ENCODE data around the gene NCS1. TPM values are rescaled to one million over a fixed set of nuclear protein-coding genes. Genes with fewer than 3 reads are reported as not detected.

The NCS1 gene
- total RNA-seq, 1 donor from 2014 or later, result 20.1 TPM

DNA sequence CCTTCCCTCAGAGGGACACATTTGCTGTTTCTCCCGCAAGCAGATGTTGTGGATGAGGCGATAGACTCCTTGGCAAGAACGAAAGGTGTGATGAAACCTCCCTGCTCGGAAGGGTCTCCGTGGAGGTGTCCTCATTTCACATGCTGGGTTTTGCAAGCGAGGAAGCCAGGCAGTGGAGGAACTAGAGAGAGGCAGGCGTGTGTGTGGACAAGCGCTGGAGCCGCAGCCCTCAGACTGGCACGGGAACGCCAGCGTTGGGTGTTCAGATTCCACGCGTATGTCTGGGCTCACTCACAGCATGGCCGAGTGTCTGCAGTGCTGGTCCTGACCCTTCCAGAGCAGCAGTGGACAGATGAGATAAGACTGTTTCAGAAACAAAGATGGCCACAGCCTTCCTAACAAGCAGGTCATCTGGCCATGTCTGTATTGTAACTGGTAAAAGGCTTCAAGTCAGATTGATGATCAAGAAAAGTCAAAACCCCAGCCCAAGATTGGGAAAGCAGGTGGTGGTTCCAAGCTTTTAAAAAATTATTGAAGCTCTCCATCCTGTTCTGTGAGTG lies 35.0 kb upstream of the NCS1 start:
- Mint-ChIP-seq H3K27me3 (ENCODE audit: unreplicated experiment) (peaks cover 3% of the 10 kb centered on the region), H3K27ac (ENCODE audit: unreplicated experiment) (peak overlapping the region; percentile 77), H3K36me3 (ENCODE audit: low read depth, unreplicated experiment) (peaks cover 29% of the 10 kb centered on the region), H3K4me3 (ENCODE audit: unreplicated experiment) (no peak overlapping the region), H3K9me3 (ENCODE audit: unreplicated experiment) (no peaks in the 10 kb centered on the region), H3K4me1 (ENCODE audit: unreplicated experiment) (peaks cover 17% of the 10 kb centered on the region)
- TF ChIP-seq, protein P1, sequence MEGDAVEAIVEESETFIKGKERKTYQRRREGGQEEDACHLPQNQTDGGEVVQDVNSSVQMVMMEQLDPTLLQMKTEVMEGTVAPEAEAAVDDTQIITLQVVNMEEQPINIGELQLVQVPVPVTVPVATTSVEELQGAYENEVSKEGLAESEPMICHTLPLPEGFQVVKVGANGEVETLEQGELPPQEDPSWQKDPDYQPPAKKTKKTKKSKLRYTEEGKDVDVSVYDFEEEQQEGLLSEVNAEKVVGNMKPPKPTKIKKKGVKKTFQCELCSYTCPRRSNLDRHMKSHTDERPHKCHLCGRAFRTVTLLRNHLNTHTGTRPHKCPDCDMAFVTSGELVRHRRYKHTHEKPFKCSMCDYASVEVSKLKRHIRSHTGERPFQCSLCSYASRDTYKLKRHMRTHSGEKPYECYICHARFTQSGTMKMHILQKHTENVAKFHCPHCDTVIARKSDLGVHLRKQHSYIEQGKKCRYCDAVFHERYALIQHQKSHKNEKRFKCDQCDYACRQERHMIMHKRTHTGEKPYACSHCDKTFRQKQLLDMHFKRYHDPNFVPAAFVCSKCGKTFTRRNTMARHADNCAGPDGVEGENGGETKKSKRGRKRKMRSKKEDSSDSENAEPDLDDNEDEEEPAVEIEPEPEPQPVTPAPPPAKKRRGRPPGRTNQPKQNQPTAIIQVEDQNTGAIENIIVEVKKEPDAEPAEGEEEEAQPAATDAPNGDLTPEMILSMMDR (IDR thresholded peaks at IDR 0.05; ENCODE audit: unreplicated experiment), result no peak
- DNase-seq (ENCODE audit: low spot score), result no peak

DNA sequence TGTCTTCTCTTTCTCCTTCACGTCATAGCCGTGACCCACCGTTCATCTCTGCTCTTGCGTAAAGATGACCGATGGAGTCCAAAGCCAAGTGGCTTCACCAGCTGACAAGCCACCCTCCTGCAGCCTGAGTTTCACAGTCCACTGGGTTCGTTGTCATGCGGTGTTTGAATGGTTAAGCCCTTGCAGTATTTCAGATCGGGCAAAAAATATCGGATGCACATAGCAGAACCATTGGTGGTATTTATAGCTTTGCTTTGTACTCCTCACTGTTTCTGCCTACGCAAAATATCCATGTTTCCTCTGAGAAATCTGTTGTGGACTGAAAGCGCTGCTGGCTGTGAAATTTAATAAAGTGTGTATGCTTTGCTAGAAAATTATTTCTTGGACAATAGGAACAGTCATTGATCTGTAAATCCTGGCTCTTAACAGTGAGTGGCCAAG lies 34.5 kb upstream of the NCS1 start:
- Mint-ChIP-seq H3K9me3 (ENCODE audit: unreplicated experiment) (no peaks in the 10 kb centered on the region), H3K27me3 (ENCODE audit: unreplicated experiment) (peaks cover 3% of the 10 kb centered on the region), H3K27ac (ENCODE audit: unreplicated experiment) (peak overlapping the region; percentile 77), H3K4me1 (ENCODE audit: unreplicated experiment) (peaks cover 17% of the 10 kb centered on the region), H3K4me3 (ENCODE audit: unreplicated experiment) (no peak overlapping the region), H3K36me3 (ENCODE audit: low read depth, unreplicated experiment) (peaks cover 29% of the 10 kb centered on the region)
- no peak for DNase-seq (ENCODE audit: low spot score)
- TF ChIP-seq, protein P1 (IDR thresholded peaks at IDR 0.05; ENCODE audit: unreplicated experiment), result no peak

DNA sequence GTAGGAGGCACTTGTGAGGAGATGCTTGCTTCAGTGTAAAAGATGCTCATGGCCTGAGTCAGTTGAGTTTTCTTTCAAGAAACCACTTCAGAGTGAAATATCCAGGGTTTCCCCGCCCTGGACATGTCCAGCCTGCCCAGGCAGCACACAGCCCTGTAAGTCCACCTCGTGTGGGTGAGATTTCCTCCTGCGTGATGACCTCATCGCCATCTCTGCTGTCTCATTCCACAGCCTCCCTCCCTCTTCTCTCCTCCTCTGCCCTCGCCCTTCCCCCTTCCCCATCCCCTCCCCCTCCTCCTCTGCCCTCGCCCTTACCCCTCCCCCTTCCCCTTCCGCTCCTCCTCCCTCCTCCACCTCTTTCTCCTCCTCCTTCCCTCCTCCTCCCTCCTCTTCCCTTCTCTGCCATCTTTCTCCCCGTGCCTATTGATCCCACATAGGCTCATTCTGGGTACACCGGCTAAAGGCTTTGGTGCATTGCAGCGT lies 34.0 kb upstream of the NCS1 start:
- TF ChIP-seq, protein P1 (IDR thresholded peaks at IDR 0.05; ENCODE audit: unreplicated experiment), result no peak
- Mint-ChIP-seq H3K4me1 (ENCODE audit: unreplicated experiment) (peaks cover 17% of the 10 kb centered on the region), H3K27me3 (ENCODE audit: unreplicated experiment) (peaks cover 3% of the 10 kb centered on the region), H3K9me3 (ENCODE audit: unreplicated experiment) (no peaks in the 10 kb centered on the region), H3K4me3 (ENCODE audit: unreplicated experiment) (no peak overlapping the region), H3K27ac (ENCODE audit: unreplicated experiment) (no peak overlapping the region), H3K36me3 (ENCODE audit: low read depth, unreplicated experiment) (peaks cover 24% of the 10 kb centered on the region)
- DNase-seq (ENCODE audit: low spot score), result no peak

DNA sequence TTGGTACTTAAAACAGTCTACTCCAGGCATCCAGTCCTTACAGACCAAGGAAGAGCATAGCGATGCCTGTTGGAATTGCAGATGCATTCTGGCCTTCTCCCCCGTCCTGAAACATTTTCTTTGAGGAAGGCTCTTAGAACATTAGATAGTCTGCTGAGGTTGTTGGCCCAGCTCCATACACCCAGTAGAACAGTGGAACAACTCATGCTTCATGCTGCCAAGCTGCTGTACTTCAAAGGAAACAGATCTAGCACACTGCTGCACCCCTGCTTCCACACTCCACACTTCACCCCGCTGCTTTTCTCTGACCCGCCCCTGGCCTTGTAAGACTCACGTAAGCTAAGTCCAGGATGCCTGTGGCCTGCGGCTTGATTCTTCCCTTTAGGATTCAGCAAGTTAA lies 33.4 kb upstream of the NCS1 start:
- TF ChIP-seq, protein P1 (IDR thresholded peaks at IDR 0.05; ENCODE audit: unreplicated experiment), result no peak
- H3K4me1 Mint-ChIP-seq (ENCODE audit: unreplicated experiment), result peaks cover 18% of the 10 kb centered on the region
- H3K9me3 Mint-ChIP-seq (ENCODE audit: unreplicated experiment), result no peaks in the 10 kb centered on the region
- peak overlapping the region; percentile 48 for H3K27ac Mint-ChIP-seq (ENCODE audit: unreplicated experiment)
- no peak overlapping the region for H3K4me3 Mint-ChIP-seq (ENCODE audit: unreplicated experiment)
- H3K27me3 Mint-ChIP-seq (ENCODE audit: unreplicated experiment), result peaks cover 3% of the 10 kb centered on the region
- H3K36me3 Mint-ChIP-seq (ENCODE audit: low read depth, unreplicated experiment), result peaks cover 20% of the 10 kb centered on the region
- no peak for DNase-seq (ENCODE audit: low spot score)

DNA sequence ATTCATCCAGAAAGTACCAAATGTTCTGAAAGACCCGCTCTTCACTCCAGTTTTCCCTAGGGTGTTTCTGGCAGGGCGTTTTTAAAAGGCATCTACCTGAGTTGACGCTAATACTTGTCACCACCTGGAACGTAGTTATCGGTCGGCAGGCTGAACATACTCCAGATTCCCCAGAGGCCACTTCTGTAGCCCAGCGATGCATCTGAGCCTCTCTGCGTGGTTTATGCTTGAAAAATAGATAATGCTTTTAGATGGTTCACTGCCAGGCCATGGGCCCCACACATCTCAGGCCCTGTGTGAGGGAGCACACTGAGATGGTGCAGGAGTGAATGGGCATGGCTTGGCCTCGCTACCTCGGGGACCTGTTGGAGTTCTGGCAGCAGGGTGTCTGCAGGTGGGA lies 33.0 kb upstream of the NCS1 start:
- Mint-ChIP-seq H3K9me3 (ENCODE audit: unreplicated experiment) (no peaks in the 10 kb centered on the region), H3K27ac (ENCODE audit: unreplicated experiment) (no peak overlapping the region), H3K27me3 (ENCODE audit: unreplicated experiment) (peaks cover 3% of the 10 kb centered on the region), H3K4me1 (ENCODE audit: unreplicated experiment) (peaks cover 22% of the 10 kb centered on the region), H3K4me3 (ENCODE audit: unreplicated experiment) (no peak overlapping the region), H3K36me3 (ENCODE audit: low read depth, unreplicated experiment) (peaks cover 19% of the 10 kb centered on the region)
- DNase-seq (ENCODE audit: low spot score), result no peak
- TF ChIP-seq, protein P1 (IDR thresholded peaks at IDR 0.05; ENCODE audit: unreplicated experiment), result no peak

Data from endothelial cell (in vitro differentiated cells).